ENCODE results near the gene DAB2.
"Not testable (repeated sequence)": the region's sequence is repeated elsewhere in the genome, so short reads cannot be mapped to it uniquely, and the experiment has no call there.

Gene DAB2

GRCh38 chr5:39341896-39342295 is 82.9 kb downstream of the DAB2 start:
- ChIA-PET POLR2A (ENCODE audit: low non-redundant PET) (no interaction called here), CTCF (no interaction called here)
- DNase-seq (ENCODE audit: low spot score) = no peak
- TF ChIP-seq CTCF (conservative IDR thresholded peaks at IDR 0.05; ENCODE audit: low read depth) = no peak
- no peak overlapping the region for H3K27ac ChIP-seq

- CTCF ChIA-PET = interaction anchor here (1.2 kb wide), 1 partner anchor 123 kb away, joined by 3 read pairs; no protein-coding TSS in a partner anchor
- no peak for TF ChIP-seq CTCF (conservative IDR thresholded peaks at IDR 0.05; ENCODE audit: low read depth)
- no peak for DNase-seq (ENCODE audit: low spot score)
- POLR2A ChIA-PET (ENCODE audit: low non-redundant PET) = no interaction called here
- H3K27ac ChIP-seq = no peak overlapping the region
These were observed 84.3 kb downstream of the DAB2 start for GRCh38 chr5:39340506-39340905.

GRCh38 chr5:39337252-39337915 is 87.4 kb downstream of the DAB2 start:
- ChIA-PET CTCF (no interaction called here), POLR2A (ENCODE audit: low non-redundant PET) (no interaction called here)
- H3K27ac ChIP-seq = no peak overlapping the region
- DNase-seq (ENCODE audit: low spot score) = no peak
- TF ChIP-seq CTCF (conservative IDR thresholded peaks at IDR 0.05; ENCODE audit: low read depth) = no peak

- POLR2A ChIA-PET (ENCODE audit: low non-redundant PET); H3K27ac ChIP-seq; DNase-seq (ENCODE audit: low spot score); CTCF ChIA-PET: not testable (repeated sequence)
These were observed 90.5 kb downstream of the DAB2 start for GRCh38 chr5:39334296-39334695.

GRCh38 chr5:39333104-39333503 is 91.7 kb downstream of the DAB2 start:
- DNase-seq (ENCODE audit: low spot score) = no peak
- no peak overlapping the region for H3K27ac ChIP-seq
- ChIA-PET POLR2A (ENCODE audit: low non-redundant PET) (no interaction called here), CTCF (no interaction called here)
- TF ChIP-seq CTCF (conservative IDR thresholded peaks at IDR 0.05; ENCODE audit: low read depth) = no peak

GRCh38 chr5:39331861-39332381 is 92.9 kb downstream of the DAB2 start:
- DNase-seq (ENCODE audit: low spot score) = no peak
- TF ChIP-seq CTCF (conservative IDR thresholded peaks at IDR 0.05; ENCODE audit: low read depth) = no peak
- CTCF ChIA-PET = no interaction called here
- POLR2A ChIA-PET (ENCODE audit: low non-redundant PET) = no interaction called here
- H3K27ac ChIP-seq = no peak overlapping the region

GRCh38 chr5:39328731-39329130 is 96.0 kb downstream of the DAB2 start:
- no peak overlapping the region for H3K27ac ChIP-seq
- no peak for DNase-seq (ENCODE audit: low spot score)
- no peak for TF ChIP-seq CTCF (conservative IDR thresholded peaks at IDR 0.05; ENCODE audit: low read depth)
- POLR2A ChIA-PET (ENCODE audit: low non-redundant PET) = no interaction called here
- CTCF ChIA-PET = interaction anchor here (0.5 kb wide), 1 partner anchor 23 kb away, joined by 3 read pairs; no protein-coding TSS in a partner anchor

Measured in RWPE1 (cell line).